Esophagus (tissue), 2 donors: Measurements from ENCODE around the gene KCNMA1. TPM values are rescaled to one million over a fixed set of nuclear protein-coding genes. Genes with fewer than 3 reads are reported as not detected.

Experiments
- H3K27ac ChIP-seq, 2 donors: one replicate each; pipeline ENCODE4 v1.5.1; 2013; ENCODE audit warnings: low read depth in 2 of 2, mild to moderate bottlenecking in 2 of 2, inconsistent platforms in 1 of 2, low read length in 1 of 2, moderate library complexity in 1 of 2
- H3K27me3 ChIP-seq, 2 donors: one replicate each; pipeline ENCODE4 v1.6.1; 2013; ENCODE audit warnings: low read length in 2 of 2, control low read depth in 1 of 2, mild to moderate bottlenecking in 1 of 2; ENCODE audit not compliant: insufficient read depth in 2 of 2, control insufficient read depth in 1 of 2
- H3K36me3 ChIP-seq, 2 donors: one replicate each; pipeline ENCODE4 v1.6.1; 2013; ENCODE audit warnings: low read length in 1 of 2; ENCODE audit not compliant: control insufficient read depth in 2 of 2, insufficient read depth in 2 of 2
- H3K4me1 ChIP-seq, 2 donors: one replicate each; pipeline ENCODE4 v1.6.1; 2013; ENCODE audit warnings: low read length in 1 of 2; ENCODE audit not compliant: control insufficient read depth in 2 of 2, insufficient read depth in 2 of 2
- H3K4me3 ChIP-seq, 2 donors: one replicate each; pipeline ENCODE4 v1.5.1; 2013; ENCODE audit warnings: low read length in 2 of 2, mild to moderate bottlenecking in 2 of 2, low read depth in 1 of 2, moderate library complexity in 1 of 2
- H3K9me3 ChIP-seq, 2 donors: one replicate each; pipeline ENCODE4 v1.6.1; 2013; ENCODE audit warnings: mild to moderate bottlenecking in 2 of 2, low read depth in 1 of 2, low read length in 1 of 2, moderate library complexity in 1 of 2; ENCODE audit not compliant: control insufficient read depth in 2 of 2, insufficient read depth in 1 of 2
- WGBS, 2 donors: extraction: QIAGEN DNeasy Blood & Tissue Kit; methylation state at CpG; one replicate each; pipeline ENCODE4 v1.1.7; 2013; 5-methylcytosine and 5-hydroxymethylcytosine counted together
- polyA plus RNA-seq, 2 donors: library from polyadenylated mRNA; stranded (reverse); fragments of 200-250 nt; gene quantifications; one replicate each; pipeline ENCODE4 v1.2.3, GENCODE V29; 2013
- donor health status: healthy with polysubstance abuse.
- donor health status: Bipolar disorder and iron deficiency.

KCNMA1 gene
- polyA plus RNA-seq, 2 donors: 8.4 to 11.2 TPM

- Histone ChIP-seq H3K27ac (no peak overlapping the region), H3K27me3 (no peaks in the 10 kb centered on the region), H3K9me3 (no peaks in the 10 kb centered on the region), H3K4me3 (no peak overlapping the region), H3K36me3 (no peaks in the 10 kb centered on the region), H3K4me1 (peaks cover 0 to 8% of the 10 kb centered on the region in 2 donors)
- WGBS, 2 donors: 90 to 93% methylated on average over 4 of the region's 4 CpGs
Observed at GRCh38 chr10:77253556-77254064, 384.0 kb downstream of the KCNMA1 start.

- peaks cover 0 to 8% of the 10 kb centered on the region in 2 donors for H3K4me1 ChIP-seq
- H3K27ac ChIP-seq: no peak overlapping the region
- H3K4me3 ChIP-seq: no peak overlapping the region
- H3K9me3 ChIP-seq: no peaks in the 10 kb centered on the region
- H3K27me3 ChIP-seq: no peaks in the 10 kb centered on the region
- no peaks in the 10 kb centered on the region for H3K36me3 ChIP-seq
- WGBS, 2 donors: 71 to 79% methylated on average over 1 of the region's 1 CpG
Observed at GRCh38 chr10:77253147-77253545, 384.5 kb downstream of the KCNMA1 start.

GRCh38 chr10:77252380-77253146 lies 385.0 kb downstream of the KCNMA1 start:
- Histone ChIP-seq H3K9me3 (no peaks in the 10 kb centered on the region), H3K4me1 (peaks cover 0 to 8% of the 10 kb centered on the region in 2 donors), H3K36me3 (no peaks in the 10 kb centered on the region), H3K4me3 (no peak overlapping the region), H3K27me3 (no peaks in the 10 kb centered on the region), H3K27ac (no peak overlapping the region)
- 61 to 71% methylated on average over 4 of the region's 4 CpGs for WGBS, 2 donors

GRCh38 chr10:77251297-77252013 lies 386.2 kb downstream of the KCNMA1 start:
- Histone ChIP-seq H3K4me3 (no peak overlapping the region), H3K27me3 (no peaks in the 10 kb centered on the region), H3K9me3 (no peaks in the 10 kb centered on the region), H3K27ac (no peak overlapping the region), H3K4me1 (peaks cover 0 to 8% of the 10 kb centered on the region in 2 donors), H3K36me3 (no peaks in the 10 kb centered on the region)
- 66 to 76% methylated on average over 6 of the region's 6 CpGs for WGBS, 2 donors

- H3K27me3 ChIP-seq: no peaks in the 10 kb centered on the region
- 46 to 47% methylated on average over 3 of the region's 3 CpGs for WGBS, 2 donors
- peak overlapping the region in 1 of 2 donors; percentile 24 for H3K27ac ChIP-seq
- H3K36me3 ChIP-seq: no peaks in the 10 kb centered on the region
- H3K9me3 ChIP-seq: no peaks in the 10 kb centered on the region
- peaks cover 0 to 8% of the 10 kb centered on the region in 2 donors for H3K4me1 ChIP-seq
- H3K4me3 ChIP-seq: no peak overlapping the region
Observed at GRCh38 chr10:77249901-77250459, 387.6 kb downstream of the KCNMA1 start.

- Histone ChIP-seq H3K36me3 (no peaks in the 10 kb centered on the region), H3K4me1 (peaks cover 0 to 5% of the 10 kb centered on the region in 2 donors), H3K27me3 (no peaks in the 10 kb centered on the region), H3K4me3 (no peak overlapping the region), H3K27ac (no peak overlapping the region), H3K9me3 (no peaks in the 10 kb centered on the region)
- 74 to 79% methylated on average over 5 of the region's 5 CpGs for WGBS, 2 donors
Observed at GRCh38 chr10:77248104-77248790, 389.4 kb downstream of the KCNMA1 start.

GRCh38 chr10:77247031-77247990 lies 390.3 kb downstream of the KCNMA1 start:
- Histone ChIP-seq H3K9me3 (no peaks in the 10 kb centered on the region), H3K27me3 (no peaks in the 10 kb centered on the region), H3K4me3 (no peak overlapping the region), H3K36me3 (no peaks in the 10 kb centered on the region), H3K27ac (peak overlapping the region in 1 of 2 donors; percentile 38), H3K4me1 (peaks cover 0 to 1% of the 10 kb centered on the region in 2 donors)
- 50 to 54% methylated on average over 12 of the region's 12 CpGs for WGBS, 2 donors

GRCh38 chr10:77245953-77246352 lies 391.7 kb downstream of the KCNMA1 start:
- no peaks in the 10 kb centered on the region for H3K4me1 ChIP-seq
- 63 to 78% methylated on average over 1 of the region's 1 CpG for WGBS, 2 donors

More at GRCh38 chr10:77245953-77246352, 391.7 kb downstream of the KCNMA1 start:
- Histone ChIP-seq H3K27ac (peak overlapping the region; percentile 26 to 66), H3K9me3 (no peaks in the 10 kb centered on the region), H3K4me3 (no peak overlapping the region), H3K36me3 (no peaks in the 10 kb centered on the region), H3K27me3 (no peaks in the 10 kb centered on the region)
